Measurements from ENCODE around the gene PTPRN2. TPM values are rescaled to one million over a fixed set of nuclear protein-coding genes. Genes with fewer than 3 reads are reported as not detected.

The PTPRN2 gene
- total RNA-seq, 2 experiments from 2014 or later = 0.70 TPM; not detected in 1

GRCh38 chr7:158411232-158411950 lies 176.2 kb downstream of the PTPRN2 start:
- BruUV-seq (replicated peaks) = no TSS peak
- intact Hi-C loops (cut with micrococcal nuclease; ENCODE audit: unreplicated experiment) = no loop called here
- Histone ChIP-seq H3K9me3 (ENCODE audit: low read length) (no peaks in the 10 kb centered on the region), H3K36me3 (ENCODE audit: insufficient read depth, low read length) (no peaks in the 10 kb centered on the region), H4K20me1 (ENCODE audit: insufficient read depth, low read length) (no peaks in the 10 kb centered on the region), H2AFZ (ENCODE audit: low read length) (no peak overlapping the region), H3K79me2 (ENCODE audit: insufficient read depth, low read depth, low read length) (no peaks in the 10 kb centered on the region), H3K4me1 (ENCODE audit: insufficient read depth, low read length, poor library complexity, severe bottlenecking) (no peaks in the 10 kb centered on the region), H3K4me3 (ENCODE audit: low read depth, low read length, poor library complexity, severe bottlenecking) (no peak overlapping the region), H3K4me2 (ENCODE audit: low read length) (no peak overlapping the region), H3K9me2 (ENCODE audit: insufficient read depth, low read length) (no peaks in the 10 kb centered on the region), H3K27ac (ENCODE audit: low read depth, low read length, poor library complexity, severe bottlenecking) (no peak overlapping the region)
- ChIA-PET CTCF (ENCODE audit: unreplicated experiment) (no interaction called here), POLR2A (no interaction called here)
- no peak for TF ChIP-seq EZH2phosphoT487 (IDR thresholded peaks at IDR 0.05; ENCODE audit: borderline replicate concordance, low read depth, low read length)
- TF ChIP-seq CTCF (conservative IDR thresholded peaks at IDR 0.05; ENCODE audit: low read length) = no peak
- DNase-seq (ENCODE audit: low spot score) = no peak

GRCh38 chr7:158410720-158411119 lies 176.9 kb downstream of the PTPRN2 start:
- no peak overlapping the region for H3K27ac ChIP-seq (ENCODE audit: low read depth, low read length, poor library complexity, severe bottlenecking)
- H3K9me2 ChIP-seq (ENCODE audit: insufficient read depth, low read length) = no peaks in the 10 kb centered on the region
- no TSS peak for BruUV-seq (replicated peaks)
- H3K79me2 ChIP-seq (ENCODE audit: insufficient read depth, low read depth, low read length) = no peaks in the 10 kb centered on the region
- no peak overlapping the region for H2AFZ ChIP-seq (ENCODE audit: low read length)
- H4K20me1 ChIP-seq (ENCODE audit: insufficient read depth, low read length) = no peaks in the 10 kb centered on the region
- DNase-seq (ENCODE audit: low spot score) = no peak
- H3K36me3 ChIP-seq (ENCODE audit: insufficient read depth, low read length) = no peaks in the 10 kb centered on the region
- POLR2A ChIA-PET = no interaction called here
- H3K4me3 ChIP-seq (ENCODE audit: low read depth, low read length, poor library complexity, severe bottlenecking) = no peak overlapping the region
- H3K4me1 ChIP-seq (ENCODE audit: insufficient read depth, low read length, poor library complexity, severe bottlenecking) = no peaks in the 10 kb centered on the region
- intact Hi-C loops (cut with micrococcal nuclease; ENCODE audit: unreplicated experiment) = no loop called here
- no peak for TF ChIP-seq EZH2phosphoT487 (IDR thresholded peaks at IDR 0.05; ENCODE audit: borderline replicate concordance, low read depth, low read length)
- TF ChIP-seq CTCF (conservative IDR thresholded peaks at IDR 0.05; ENCODE audit: low read length) = no peak
- CTCF ChIA-PET (ENCODE audit: unreplicated experiment) = no interaction called here
- no peak overlapping the region for H3K4me2 ChIP-seq (ENCODE audit: low read length)
- H3K9me3 ChIP-seq (ENCODE audit: low read length) = no peaks in the 10 kb centered on the region

GRCh38 chr7:158409816-158410330 lies 177.8 kb downstream of the PTPRN2 start:
- Histone ChIP-seq H3K4me2 (ENCODE audit: low read length) (no peak overlapping the region), H3K9me2 (ENCODE audit: insufficient read depth, low read length) (no peaks in the 10 kb centered on the region), H3K36me3 (ENCODE audit: insufficient read depth, low read length) (no peaks in the 10 kb centered on the region), H3K9me3 (ENCODE audit: low read length) (no peaks in the 10 kb centered on the region), H3K4me1 (ENCODE audit: insufficient read depth, low read length, poor library complexity, severe bottlenecking) (no peaks in the 10 kb centered on the region), H4K20me1 (ENCODE audit: insufficient read depth, low read length) (no peaks in the 10 kb centered on the region), H2AFZ (ENCODE audit: low read length) (no peak overlapping the region), H3K4me3 (ENCODE audit: low read depth, low read length, poor library complexity, severe bottlenecking) (no peak overlapping the region), H3K27ac (ENCODE audit: low read depth, low read length, poor library complexity, severe bottlenecking) (no peak overlapping the region), H3K79me2 (ENCODE audit: insufficient read depth, low read depth, low read length) (no peaks in the 10 kb centered on the region)
- TF ChIP-seq CTCF (conservative IDR thresholded peaks at IDR 0.05; ENCODE audit: low read length) (no peak), EZH2phosphoT487 (IDR thresholded peaks at IDR 0.05; ENCODE audit: borderline replicate concordance, low read depth, low read length) (no peak)
- ChIA-PET POLR2A (no interaction called here), CTCF (ENCODE audit: unreplicated experiment) (no interaction called here)
- no peak for DNase-seq (ENCODE audit: low spot score)
- intact Hi-C loops (cut with micrococcal nuclease; ENCODE audit: unreplicated experiment) = no loop called here
- no TSS peak for BruUV-seq (replicated peaks)

All from OCI-LY7 (cell line).